GM12891 (cell line): Measurements from ENCODE around the gene ABAT.

Experiments
- POLR2A ChIP-seq: IDR thresholded peaks from 2 replicates; pipeline ENCODE4 v1.6.1; 2011; ENCODE audit warnings: low read depth, low read length, control low read depth
- POLR2AphosphoS5 ChIP-seq: IDR thresholded peaks from 2 replicates; pipeline ENCODE4 v1.6.1; 2011; ENCODE audit warnings: low read depth, low read length, control low read depth

GRCh38 chr16:8814095-8814806 lies 139.8 kb downstream of the ABAT start:
- TF ChIP-seq POLR2AphosphoS5, result no peak
- TF ChIP-seq POLR2A, result no peak
